SK-N-MC (cell line): ENCODE results near the gene HMOX1.
A peak's percentile ranks its signal among the peaks of the same experiment; 100 is the strongest.

Source experiments
- DNase-seq: peaks from one replicate; pipeline ENCODE4 v3.0.0-alpha.2; 2011; ENCODE audit warnings: low read depth, low spot score
- H3K27ac ChIP-seq: fragments of 200-600 bp; sonication (generic); 2 replicates; pipeline ENCODE4 v1.5.1; 2016; ENCODE audit warnings: mixed run types
- H3K36me3 ChIP-seq: fragments of 200-600 bp; sonication (generic); 2 replicates; pipeline ENCODE4 v1.6.1; 2017; ENCODE audit warnings: antibody characterized with exemption, low read length, mixed read lengths; ENCODE audit not compliant: insufficient read depth
- H3K4me3 ChIP-seq: fragments of 200-600 bp; sonication (generic); 2 replicates; pipeline ENCODE4 v1.5.1; 2016
- H3K9ac ChIP-seq: fragments of 200-600 bp; sonication (generic); 2 replicates; pipeline ENCODE4 v1.8.0; 2017; ENCODE audit warnings: mixed run types, mixed read lengths; ENCODE audit not compliant: insufficient read length
- H3K9me3 ChIP-seq: fragments of 200-600 bp; sonication (generic); 2 replicates; pipeline ENCODE4 v1.6.1; 2017; ENCODE audit warnings: low read depth, mild to moderate bottlenecking, antibody characterized with exemption, low read length, moderate library complexity, mixed read lengths
- EZH2 ChIP-seq: fragments of 200-600 bp; sonication (generic); IDR thresholded peaks from one replicate; pipeline ENCODE4 v1.6.1; 2017; ENCODE audit warnings: antibody characterized with exemption
- FOXP2 ChIP-seq: optimal IDR thresholded peaks from 2 replicates; pipeline ENCODE3; 2011; ENCODE audit warnings: mild to moderate bottlenecking, moderate library complexity; ENCODE audit not compliant: insufficient read depth; ENCODE audit errors: extremely low read length, control extremely low read depth
- POLR2AphosphoS5 ChIP-seq: IDR thresholded peaks from 2 replicates; pipeline ENCODE4 v1.6.1; 2012; ENCODE audit warnings: mild to moderate bottlenecking, low read depth, low read length, borderline replicate concordance

HMOX1 gene

GRCh38 chr22:35380537-35381423 is at the start of gene HMOX1:
TSS of gene HMOX1 (plus strand) at chr22:35381096. CDS start at chr22:35381174, 78 bp downstream.
- Histone ChIP-seq H3K9ac (no peak within 1 kb of the TSS), H3K4me3 (peak within 1 kb of the TSS; percentile 44), H3K9me3 (no peaks in the 10 kb centered on the region), H3K27ac (no peak within 1 kb of the TSS), H3K36me3 (no peaks in the 10 kb centered on the region)
- no peak for DNase-seq
- no peak for TF ChIP-seq EZH2
- no peak for TF ChIP-seq POLR2AphosphoS5

DNA sequence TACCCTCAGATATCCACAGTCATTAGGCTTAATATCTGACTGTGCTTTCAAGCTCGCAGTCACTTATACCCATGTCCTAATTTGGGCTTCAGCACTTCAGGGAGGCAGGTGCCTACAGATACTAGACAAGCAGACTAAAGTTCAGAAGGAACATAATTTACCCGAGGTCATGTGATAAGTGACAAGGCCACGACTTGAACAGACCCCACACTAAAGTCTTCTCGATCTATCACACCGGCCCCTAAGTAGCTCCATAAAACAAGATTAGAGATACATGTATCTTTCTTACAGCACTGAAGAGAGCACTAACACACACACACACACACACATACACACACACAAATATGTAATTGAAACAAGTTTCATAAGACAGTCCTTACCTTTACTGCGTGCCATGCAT is 48.6 kb upstream of the HMOX1 start:
- no peak overlapping the region for H3K27ac ChIP-seq
- no peaks in the 10 kb centered on the region for H3K9me3 ChIP-seq
- H3K9ac ChIP-seq: no peak overlapping the region
- no peak overlapping the region for H3K4me3 ChIP-seq
- no peak for DNase-seq
- peaks cover 11% of the 10 kb centered on the region; the same call in 1 of the 2 replicates for H3K36me3 ChIP-seq
- TF ChIP-seq POLR2AphosphoS5 (no peak), EZH2 (no peak), FOXP2 (no peak)

DNA sequence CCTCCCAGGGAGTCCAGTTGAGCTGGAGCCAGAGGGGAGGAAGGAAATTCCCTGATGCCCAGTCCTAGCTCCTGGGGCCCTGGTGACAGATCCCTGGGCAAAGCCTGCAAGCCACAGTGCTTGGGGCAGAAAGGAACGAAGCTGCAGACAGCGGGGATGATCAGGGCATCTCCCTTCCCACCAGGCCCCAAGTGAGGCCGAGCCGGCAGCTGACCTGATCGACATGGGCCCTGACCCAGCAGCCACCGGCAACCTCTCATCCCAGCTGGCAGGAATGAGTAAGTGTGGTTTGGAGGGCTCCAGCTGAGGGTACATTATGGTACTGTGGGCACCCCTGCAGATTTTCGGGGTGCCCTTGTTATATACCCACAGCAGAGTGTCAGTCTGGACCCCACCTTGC is 47.7 kb upstream of the HMOX1 start:
- Histone ChIP-seq H3K4me3 (no peak overlapping the region), H3K27ac (no peak overlapping the region), H3K9ac (no peak overlapping the region), H3K36me3 (peaks cover 11% of the 10 kb centered on the region; the same call in 1 of the 2 replicates), H3K9me3 (no peaks in the 10 kb centered on the region)
- TF ChIP-seq POLR2AphosphoS5 (no peak), EZH2 (no peak), FOXP2 (no peak)
- DNase-seq: no peak

DNA sequence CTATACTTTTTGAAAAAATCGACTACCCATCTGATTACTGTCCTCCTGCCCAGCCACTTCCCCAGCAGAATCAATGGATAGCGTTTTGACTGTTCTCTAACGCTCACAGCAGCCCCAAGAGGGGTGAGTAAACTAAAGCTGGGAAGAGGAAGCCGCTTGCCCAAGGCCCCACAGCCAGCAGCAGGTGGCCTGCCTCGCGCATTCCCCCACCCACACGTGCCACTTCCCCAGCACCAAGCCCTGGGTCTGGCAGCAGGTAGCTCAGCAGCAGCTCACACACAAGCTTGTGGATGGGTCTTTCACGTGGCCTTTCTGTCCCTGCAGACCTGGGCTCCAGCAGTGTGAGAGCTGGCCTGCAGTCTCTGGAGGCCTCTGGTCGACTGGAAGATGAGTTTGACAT is 46.9 kb upstream of the HMOX1 start:
- H3K36me3 ChIP-seq: peaks cover 11% of the 10 kb centered on the region; the same call in 1 of the 2 replicates
- DNase-seq: no peak
- TF ChIP-seq FOXP2 (no peak), EZH2 (no peak), POLR2AphosphoS5 (no peak)
- H3K27ac ChIP-seq: no peak overlapping the region
- H3K4me3 ChIP-seq: no peak overlapping the region
- H3K9me3 ChIP-seq: no peaks in the 10 kb centered on the region
- no peak overlapping the region for H3K9ac ChIP-seq

DNA sequence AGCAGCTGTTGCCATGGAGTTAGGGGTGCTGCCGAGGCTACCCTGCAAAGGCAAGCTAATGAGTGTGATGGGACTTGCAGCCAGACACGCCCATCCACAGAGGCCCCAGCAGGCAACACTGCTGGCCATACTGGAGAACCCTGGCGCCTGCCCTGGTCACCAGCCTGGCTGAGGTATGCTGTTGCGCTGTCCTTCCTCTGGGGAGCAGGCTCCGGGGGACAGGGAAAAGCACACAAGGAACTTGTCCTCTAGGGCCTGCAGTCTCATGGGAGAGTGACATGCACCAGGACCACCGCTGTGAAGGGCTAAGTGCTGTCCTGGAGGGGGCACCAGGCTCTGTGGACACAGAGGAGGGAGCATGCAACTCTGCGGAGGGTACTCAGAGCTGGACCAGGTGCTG is 45.4 kb upstream of the HMOX1 start:
- DNase-seq: no peak
- Histone ChIP-seq H3K9me3 (no peaks in the 10 kb centered on the region), H3K36me3 (peaks cover 8% of the 10 kb centered on the region; the same call in 1 of the 2 replicates), H3K27ac (no peak overlapping the region), H3K9ac (no peak overlapping the region), H3K4me3 (no peak overlapping the region)
- TF ChIP-seq EZH2 (no peak), FOXP2 (no peak), POLR2AphosphoS5 (no peak)

DNA sequence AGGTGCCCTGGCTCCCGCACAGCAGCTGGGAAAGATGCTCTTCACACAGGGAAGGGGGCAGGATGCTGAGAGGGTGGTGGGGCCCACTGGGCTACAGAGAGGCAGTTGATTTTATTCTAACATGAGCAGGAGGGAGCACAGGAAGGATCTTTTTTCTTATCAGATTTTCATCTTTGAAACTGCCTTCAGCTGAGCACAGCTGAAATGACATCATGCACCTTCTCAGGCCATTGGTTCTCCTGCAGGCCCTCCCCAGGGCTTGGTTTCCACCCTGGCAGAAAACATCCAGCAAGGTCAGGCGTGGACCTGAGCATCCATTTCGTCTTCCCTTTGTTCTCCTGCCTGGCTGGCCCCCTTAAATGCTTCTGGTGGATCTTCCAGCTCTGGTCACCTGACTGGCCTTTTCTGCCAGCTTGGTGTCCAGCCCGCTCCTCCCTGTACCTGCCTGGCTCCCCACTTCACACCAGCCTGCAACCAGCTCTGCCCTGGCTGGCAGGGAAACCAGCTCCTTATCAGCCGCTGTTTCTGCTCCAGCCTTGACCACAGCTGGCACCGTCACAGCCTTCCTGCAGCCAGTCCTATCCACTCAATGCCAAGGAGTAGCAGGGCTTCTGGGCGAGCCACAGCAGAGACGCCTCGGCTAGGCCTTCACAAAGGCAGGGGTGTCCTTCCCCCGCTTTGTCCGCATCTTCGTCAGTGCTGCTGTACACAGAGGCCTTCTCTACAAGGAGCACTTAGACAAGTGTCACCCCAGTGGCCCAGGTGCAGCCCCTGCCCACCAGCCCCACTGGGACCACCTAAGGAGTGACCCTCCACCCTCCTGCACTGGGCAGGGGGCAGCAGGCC is 44.7 kb upstream of the HMOX1 start:
- TF ChIP-seq FOXP2: no peak
- TF ChIP-seq POLR2AphosphoS5: no peak
- no peak for TF ChIP-seq EZH2
- Histone ChIP-seq H3K36me3 (peaks cover 6% of the 10 kb centered on the region; the same call in 1 of the 2 replicates), H3K4me3 (no peak overlapping the region), H3K9ac (no peak overlapping the region), H3K27ac (no peak overlapping the region), H3K9me3 (no peaks in the 10 kb centered on the region)
- no peak for DNase-seq

GRCh38 chr22:35337932-35338331 is 43.0 kb upstream of the HMOX1 start:
- no peak for DNase-seq
- no peak overlapping the region for H3K27ac ChIP-seq
- TF ChIP-seq POLR2AphosphoS5 (no peak), EZH2 (no peak), FOXP2 (no peak)
- H3K9ac ChIP-seq: no peak overlapping the region
- no peak overlapping the region for H3K4me3 ChIP-seq
- H3K9me3 ChIP-seq: no peaks in the 10 kb centered on the region
- peaks cover 6% of the 10 kb centered on the region; the same call in 1 of the 2 replicates for H3K36me3 ChIP-seq

GRCh38 chr22:35341090-35341874 is 39.6 kb upstream of the HMOX1 start:
- Histone ChIP-seq H3K9ac (no peak overlapping the region), H3K9me3 (no peaks in the 10 kb centered on the region), H3K27ac (no peak overlapping the region), H3K36me3 (no peaks in the 10 kb centered on the region), H3K4me3 (no peak overlapping the region)
- DNase-seq: no peak
- no peak for TF ChIP-seq POLR2AphosphoS5
- TF ChIP-seq FOXP2: no peak
- no peak for TF ChIP-seq EZH2
